ENCODE data around the gene HTR6. TPM values are rescaled to one million over a fixed set of nuclear protein-coding genes. Genes with fewer than 3 reads are reported as not detected.

Gene HTR6
- total and polyA plus RNA-seq, 2 experiments from 2014 or later: not detected

- Histone ChIP-seq H3K4me1 (ENCODE audit: insufficient read depth) (peaks cover 9% of the 10 kb centered on the region), H3K4me3 (no peak overlapping the region), H3K9me3 (ENCODE audit: low read depth) (no peaks in the 10 kb centered on the region), H3F3A (ENCODE audit: insufficient read depth) (peaks cover 25% of the 10 kb centered on the region), H3K9me2 (ENCODE audit: insufficient read depth) (no peaks in the 10 kb centered on the region), H3K79me2 (ENCODE audit: insufficient read depth) (no peaks in the 10 kb centered on the region), H4K20me1 (ENCODE audit: insufficient read depth) (no peaks in the 10 kb centered on the region), H3K27ac (no peak overlapping the region), H3K9ac (no peak overlapping the region), H2AFZ (no peak overlapping the region), H3K36me3 (ENCODE audit: low read depth) (no peaks in the 10 kb centered on the region), H3K4me2 (ENCODE audit: unreplicated experiment) (no peak overlapping the region), H3K27me3 (replicated peaks; ENCODE audit: insufficient read depth) (no peaks in the 10 kb centered on the region)
- WGBS, 2 experiments (ENCODE audit: low coverage in 1 of 2, low lambda C conversion rate in 2 of 2, missing lambda C conversion rate in 2 of 2): 86 to 87% methylated on average over 31 of the region's 34 CpGs
- in situ Hi-C loops (cut with MboI): no loop called here
- DNase-seq: no peak
- TF ChIP-seq EZH2 (IDR thresholded peaks at IDR 0.05; ENCODE audit: insufficient read depth, poor library complexity, severe bottlenecking): no peak
- TF ChIP-seq EZH2phosphoT487 (IDR thresholded peaks at IDR 0.05; ENCODE audit: insufficient read depth, low read depth): no peak
Measured at GRCh38 chr1:19678931-19679453, 14.3 kb downstream of the HTR6 start.

DNA sequence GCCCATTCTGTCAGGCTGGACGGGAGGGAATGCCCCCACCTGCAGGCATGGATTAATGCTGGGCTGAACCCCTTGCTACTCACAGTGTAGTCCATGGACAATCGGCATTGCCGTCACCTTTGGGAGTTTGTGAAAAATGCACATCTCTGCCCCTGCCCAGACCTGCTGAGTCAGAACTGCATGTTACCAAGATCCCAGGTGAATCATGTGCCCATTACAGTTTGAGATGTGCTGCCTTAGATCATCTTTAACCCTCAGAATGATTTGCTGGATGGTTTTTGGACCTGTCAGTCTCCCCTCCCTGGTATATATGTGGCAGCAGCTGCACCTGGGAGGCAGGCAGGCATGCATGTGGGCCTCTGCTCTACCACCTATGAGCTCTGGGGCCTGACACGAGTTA, 15.0 kb downstream of the HTR6 start:
- Histone ChIP-seq H3K9me3 (ENCODE audit: low read depth) (no peaks in the 10 kb centered on the region), H3K4me1 (ENCODE audit: insufficient read depth) (peaks cover 9% of the 10 kb centered on the region), H3K9me2 (ENCODE audit: insufficient read depth) (no peaks in the 10 kb centered on the region), H3K27ac (no peak overlapping the region), H3K36me3 (ENCODE audit: low read depth) (no peaks in the 10 kb centered on the region), H3F3A (ENCODE audit: insufficient read depth) (peaks cover 28% of the 10 kb centered on the region), H3K4me3 (no peak overlapping the region), H2AFZ (no peak overlapping the region), H3K79me2 (ENCODE audit: insufficient read depth) (no peaks in the 10 kb centered on the region), H3K9ac (no peak overlapping the region), H3K27me3 (replicated peaks; ENCODE audit: insufficient read depth) (no peaks in the 10 kb centered on the region), H4K20me1 (ENCODE audit: insufficient read depth) (no peaks in the 10 kb centered on the region), H3K4me2 (ENCODE audit: unreplicated experiment) (no peak overlapping the region)
- DNase-seq: no peak
- WGBS, 2 experiments (ENCODE audit: low coverage in 1 of 2, low lambda C conversion rate in 2 of 2, missing lambda C conversion rate in 2 of 2): 72 to 77% methylated on average over 4 of the region's 4 CpGs
- TF ChIP-seq EZH2phosphoT487 (IDR thresholded peaks at IDR 0.05; ENCODE audit: insufficient read depth, low read depth) (no peak), EZH2 (IDR thresholded peaks at IDR 0.05; ENCODE audit: insufficient read depth, poor library complexity, severe bottlenecking) (no peak)
- in situ Hi-C loops (cut with MboI): no loop called here

DNA sequence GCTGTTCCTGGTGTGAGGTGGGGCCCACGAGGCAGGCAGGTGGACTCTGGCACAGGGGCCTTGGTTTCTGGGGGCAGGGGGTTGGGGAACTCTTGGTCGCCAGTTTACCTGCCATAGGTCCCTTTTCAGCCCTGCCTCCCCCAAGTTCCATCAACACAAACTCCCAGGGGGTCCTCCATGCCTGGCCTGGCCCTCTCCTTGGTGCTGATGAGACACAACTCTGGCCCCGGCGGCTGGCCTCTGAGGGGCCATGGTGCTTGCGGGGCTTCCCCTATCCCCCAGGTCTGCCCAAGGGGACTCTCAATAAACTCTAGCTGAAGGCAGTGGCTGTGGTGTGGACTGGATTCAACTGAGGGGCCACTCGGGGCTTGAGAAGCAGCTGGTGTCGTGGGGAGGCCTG, 16.0 kb downstream of the HTR6 start:
- no peaks in the 10 kb centered on the region for H4K20me1 ChIP-seq (ENCODE audit: insufficient read depth)
- no peak overlapping the region for H3K27ac ChIP-seq
- in situ Hi-C loops (cut with MboI): no loop called here
- 78 to 92% methylated on average over 5 to 7 of the region's 7 CpGs for WGBS, 2 experiments (ENCODE audit: low coverage in 1 of 2, low lambda C conversion rate in 2 of 2, missing lambda C conversion rate in 2 of 2)
- no peak for DNase-seq
- TF ChIP-seq EZH2 (IDR thresholded peaks at IDR 0.05; ENCODE audit: insufficient read depth, poor library complexity, severe bottlenecking) (no peak), EZH2phosphoT487 (IDR thresholded peaks at IDR 0.05; ENCODE audit: insufficient read depth, low read depth) (no peak)
- H3K36me3 ChIP-seq (ENCODE audit: low read depth): no peaks in the 10 kb centered on the region
- peaks cover 9% of the 10 kb centered on the region for H3K4me1 ChIP-seq (ENCODE audit: insufficient read depth)
- H3K9me3 ChIP-seq (ENCODE audit: low read depth): no peaks in the 10 kb centered on the region
- no peaks in the 10 kb centered on the region for H3K79me2 ChIP-seq (ENCODE audit: insufficient read depth)
- no peaks in the 10 kb centered on the region for H3K9me2 ChIP-seq (ENCODE audit: insufficient read depth)
- H3K9ac ChIP-seq: no peak overlapping the region
- H3K27me3 ChIP-seq (replicated peaks; ENCODE audit: insufficient read depth): no peaks in the 10 kb centered on the region
- no peak overlapping the region for H2AFZ ChIP-seq
- no peak overlapping the region for H3K4me2 ChIP-seq (ENCODE audit: unreplicated experiment)
- no peak overlapping the region for H3K4me3 ChIP-seq
- peaks cover 27% of the 10 kb centered on the region for H3F3A ChIP-seq (ENCODE audit: insufficient read depth)

DNA sequence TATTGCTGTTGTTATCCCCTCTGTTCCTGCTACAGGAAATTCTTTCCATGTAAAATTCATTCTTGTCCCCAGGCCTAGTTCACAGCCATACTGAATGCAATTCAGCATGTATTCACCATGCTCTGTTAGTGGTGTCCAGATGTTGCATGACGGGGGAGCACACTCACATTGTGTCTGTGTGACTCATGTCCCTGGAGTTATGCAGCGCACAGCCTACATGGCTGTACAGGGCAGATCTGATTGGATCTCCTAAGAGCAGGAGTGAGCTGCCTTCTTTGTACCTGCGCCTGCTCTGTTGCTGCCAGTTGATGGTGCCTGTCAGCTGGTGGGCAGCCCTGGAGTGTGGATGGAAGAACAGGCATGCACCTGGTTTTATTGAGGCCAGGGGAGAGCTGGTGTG, 17.6 kb downstream of the HTR6 start:
- no peak overlapping the region for H2AFZ ChIP-seq
- peak; percentile 97 for DNase-seq
- in situ Hi-C loops (cut with MboI): no loop called here
- H3K9me3 ChIP-seq (ENCODE audit: low read depth): no peaks in the 10 kb centered on the region
- peaks cover 9% of the 10 kb centered on the region for H3K4me1 ChIP-seq (ENCODE audit: insufficient read depth)
- no peak overlapping the region for H3K4me3 ChIP-seq
- H4K20me1 ChIP-seq (ENCODE audit: insufficient read depth): no peaks in the 10 kb centered on the region
- H3K27ac ChIP-seq: peak overlapping the region; percentile 40
- TF ChIP-seq EZH2phosphoT487 (IDR thresholded peaks at IDR 0.05; ENCODE audit: insufficient read depth, low read depth): no peak
- 16 to 20% methylated on average over 3 of the region's 3 CpGs for WGBS, 2 experiments (ENCODE audit: low coverage in 1 of 2, low lambda C conversion rate in 2 of 2, missing lambda C conversion rate in 2 of 2)
- H3K27me3 ChIP-seq (replicated peaks; ENCODE audit: insufficient read depth): no peaks in the 10 kb centered on the region
- H3K9me2 ChIP-seq (ENCODE audit: insufficient read depth): no peaks in the 10 kb centered on the region
- no peak overlapping the region for H3K9ac ChIP-seq
- no peaks in the 10 kb centered on the region for H3K36me3 ChIP-seq (ENCODE audit: low read depth)
- H3F3A ChIP-seq (ENCODE audit: insufficient read depth): peaks cover 14% of the 10 kb centered on the region
- no peak overlapping the region for H3K4me2 ChIP-seq (ENCODE audit: unreplicated experiment)
- no peaks in the 10 kb centered on the region for H3K79me2 ChIP-seq (ENCODE audit: insufficient read depth)

DNA sequence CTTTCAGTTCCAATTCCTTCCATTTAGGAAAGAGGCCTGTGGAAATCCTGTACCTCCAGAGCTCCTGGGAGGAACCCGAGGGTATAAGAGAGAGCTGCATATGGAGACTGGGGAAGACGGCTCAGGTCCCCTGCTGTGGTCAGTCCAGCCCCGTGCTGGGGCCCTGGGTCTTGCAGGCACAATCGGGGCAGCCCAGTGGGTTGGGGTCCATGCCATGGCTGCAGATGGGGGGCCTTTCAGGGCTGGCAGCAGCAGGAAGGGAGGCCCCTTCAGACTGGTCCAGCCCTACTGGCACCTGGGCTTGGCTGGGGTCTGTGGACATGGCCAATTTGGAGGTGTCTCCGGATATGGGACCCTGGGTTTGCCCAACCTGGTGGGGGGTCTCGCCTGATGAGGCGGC, 18.2 kb downstream of the HTR6 start:
- Histone ChIP-seq H3K36me3 (ENCODE audit: low read depth) (no peaks in the 10 kb centered on the region), H3K27ac (no peak overlapping the region), H3K4me3 (no peak overlapping the region), H3K27me3 (replicated peaks; ENCODE audit: insufficient read depth) (no peaks in the 10 kb centered on the region), H4K20me1 (ENCODE audit: insufficient read depth) (no peaks in the 10 kb centered on the region), H3K9me2 (ENCODE audit: insufficient read depth) (no peaks in the 10 kb centered on the region), H3K9ac (no peak overlapping the region), H2AFZ (no peak overlapping the region), H3K79me2 (ENCODE audit: insufficient read depth) (no peaks in the 10 kb centered on the region), H3K4me1 (ENCODE audit: insufficient read depth) (peaks cover 9% of the 10 kb centered on the region), H3K9me3 (ENCODE audit: low read depth) (no peaks in the 10 kb centered on the region), H3K4me2 (ENCODE audit: unreplicated experiment) (no peak overlapping the region), H3F3A (ENCODE audit: insufficient read depth) (peaks cover 11% of the 10 kb centered on the region; the same call in 1 of the 2 replicates)
- WGBS, 2 experiments (ENCODE audit: low coverage in 1 of 2, low lambda C conversion rate in 2 of 2, missing lambda C conversion rate in 2 of 2): 78 to 83% methylated on average over 5 to 7 of the region's 7 CpGs
- DNase-seq: no peak
- TF ChIP-seq EZH2phosphoT487 (IDR thresholded peaks at IDR 0.05; ENCODE audit: insufficient read depth, low read depth) (no peak), EZH2 (IDR thresholded peaks at IDR 0.05; ENCODE audit: insufficient read depth, poor library complexity, severe bottlenecking) (no peak)
- in situ Hi-C loops (cut with MboI): no loop called here
